ENCODE data around the gene ATP1B3. TPM values are rescaled to one million over a fixed set of nuclear protein-coding genes. Genes with fewer than 3 reads are reported as not detected.
A peak's percentile ranks its signal among the peaks of the same experiment; 100 is the strongest.

Gene ATP1B3
- total RNA-seq, 4 donors from 2014 or later = 120 to 161 (median 140) TPM

DNA sequence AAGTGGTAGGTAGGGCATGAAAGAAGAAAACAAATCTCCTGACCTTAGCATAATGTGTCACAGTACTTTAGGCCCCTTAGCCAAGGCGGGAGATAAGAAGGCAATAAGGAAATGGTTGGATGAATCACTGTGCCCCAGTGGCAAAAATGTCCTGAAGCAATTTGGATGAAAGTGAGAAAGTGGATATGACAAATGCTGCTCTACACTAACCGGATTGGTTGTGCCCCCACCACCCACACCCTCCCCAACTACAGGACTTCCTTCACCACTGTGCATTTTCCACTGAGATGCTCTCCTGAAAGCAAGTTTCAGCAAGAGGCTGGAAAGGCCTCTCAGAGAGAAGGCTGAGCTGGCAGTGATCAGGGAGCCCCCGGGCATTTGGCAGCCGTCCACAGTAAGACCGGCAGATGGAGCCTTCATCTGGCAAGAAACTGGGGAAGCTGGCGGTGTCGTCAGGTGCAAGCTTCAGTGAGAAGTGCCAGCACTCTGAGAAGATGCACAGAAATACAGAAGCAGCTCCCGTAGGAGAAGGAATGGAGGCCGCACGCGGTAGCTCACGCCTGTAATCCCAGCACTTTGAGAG lies 63.8 kb downstream of the ATP1B3 start:
- DNase-seq (ENCODE audit: low spot score in 2 of 2) = peak; percentile 82 to 95
- TF ChIP-seq POLR2A (IDR thresholded peaks at IDR 0.05) = no peak
- TF ChIP-seq, protein P1, sequence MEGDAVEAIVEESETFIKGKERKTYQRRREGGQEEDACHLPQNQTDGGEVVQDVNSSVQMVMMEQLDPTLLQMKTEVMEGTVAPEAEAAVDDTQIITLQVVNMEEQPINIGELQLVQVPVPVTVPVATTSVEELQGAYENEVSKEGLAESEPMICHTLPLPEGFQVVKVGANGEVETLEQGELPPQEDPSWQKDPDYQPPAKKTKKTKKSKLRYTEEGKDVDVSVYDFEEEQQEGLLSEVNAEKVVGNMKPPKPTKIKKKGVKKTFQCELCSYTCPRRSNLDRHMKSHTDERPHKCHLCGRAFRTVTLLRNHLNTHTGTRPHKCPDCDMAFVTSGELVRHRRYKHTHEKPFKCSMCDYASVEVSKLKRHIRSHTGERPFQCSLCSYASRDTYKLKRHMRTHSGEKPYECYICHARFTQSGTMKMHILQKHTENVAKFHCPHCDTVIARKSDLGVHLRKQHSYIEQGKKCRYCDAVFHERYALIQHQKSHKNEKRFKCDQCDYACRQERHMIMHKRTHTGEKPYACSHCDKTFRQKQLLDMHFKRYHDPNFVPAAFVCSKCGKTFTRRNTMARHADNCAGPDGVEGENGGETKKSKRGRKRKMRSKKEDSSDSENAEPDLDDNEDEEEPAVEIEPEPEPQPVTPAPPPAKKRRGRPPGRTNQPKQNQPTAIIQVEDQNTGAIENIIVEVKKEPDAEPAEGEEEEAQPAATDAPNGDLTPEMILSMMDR (IDR thresholded peaks at IDR 0.05) = no peak
- H3K4me3 ChIP-seq (ENCODE audit: low read depth, poor library complexity, severe bottlenecking) = no peak overlapping the region
- intact Hi-C loops (cut with DNase I; ENCODE audit: low total_unique reads) = no loop called here
- WGBS, 2 donors = 16 to 36% methylated on average over 12 of the region's 12 CpGs

DNA sequence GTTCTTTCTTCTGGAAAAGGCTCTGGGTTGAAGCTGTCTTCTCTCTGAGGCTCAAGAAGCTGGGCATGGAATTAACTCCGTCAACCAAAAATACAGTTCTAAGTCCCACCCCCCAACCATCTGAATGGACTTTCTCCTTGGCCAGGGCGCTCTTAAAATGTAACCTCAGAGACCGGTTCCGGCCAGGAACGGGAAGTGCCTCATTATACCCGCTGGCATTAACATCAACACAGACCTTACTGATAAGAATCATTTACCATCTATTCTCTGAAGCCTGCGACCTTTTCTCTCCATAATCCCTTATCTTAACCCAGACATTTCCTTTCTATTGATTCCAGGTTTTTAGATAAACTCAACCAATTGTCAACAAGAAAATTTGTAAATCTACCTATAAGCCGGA lies 64.7 kb downstream of the ATP1B3 start:
- no peak for TF ChIP-seq POLR2A (IDR thresholded peaks at IDR 0.05)
- TF ChIP-seq, protein P1 (IDR thresholded peaks at IDR 0.05) = no peak
- peak in 1 of 2 donors; percentile 56 for DNase-seq (ENCODE audit: low spot score in 2 of 2)

DNA sequence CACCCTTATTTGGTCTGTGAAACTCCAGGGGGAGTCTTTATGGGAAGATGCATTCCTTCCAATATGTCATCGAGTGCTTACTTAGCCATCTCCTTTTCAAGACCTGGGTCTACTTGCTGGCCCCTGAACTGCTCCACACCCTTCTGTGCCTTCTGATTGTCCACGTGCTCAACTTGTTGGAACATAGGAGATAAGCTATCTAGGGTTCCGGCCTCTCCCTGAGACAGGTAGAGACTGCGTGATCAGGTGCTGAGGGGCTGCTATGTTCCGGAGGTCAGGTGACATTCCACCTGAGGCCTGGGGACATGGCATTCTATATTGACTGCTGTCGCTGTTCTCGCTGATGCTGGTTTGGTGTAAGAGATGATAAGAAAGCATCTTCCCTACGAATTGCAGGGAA lies 65.6 kb downstream of the ATP1B3 start:
- intact Hi-C loops (cut with DNase I; ENCODE audit: low total_unique reads) = no loop called here
- no peak overlapping the region for H3K4me3 ChIP-seq (ENCODE audit: low read depth, poor library complexity, severe bottlenecking)
- no peak for TF ChIP-seq POLR2A (IDR thresholded peaks at IDR 0.05)
- TF ChIP-seq, protein P1 (IDR thresholded peaks at IDR 0.05) = no peak
- WGBS, 2 donors = 88 to 89% methylated on average over 8 of the region's 8 CpGs
- peak in 1 of 2 donors; percentile 45 for DNase-seq (ENCODE audit: low spot score in 2 of 2)

More for the DNA sequence above, 64.7 kb downstream of the ATP1B3 start:
- no peak overlapping the region for H3K4me3 ChIP-seq (ENCODE audit: low read depth, poor library complexity, severe bottlenecking)
- intact Hi-C loops (cut with DNase I; ENCODE audit: low total_unique reads) = no loop called here
- 41 to 44% methylated on average over 8 of the region's 8 CpGs for WGBS, 2 donors

DNA sequence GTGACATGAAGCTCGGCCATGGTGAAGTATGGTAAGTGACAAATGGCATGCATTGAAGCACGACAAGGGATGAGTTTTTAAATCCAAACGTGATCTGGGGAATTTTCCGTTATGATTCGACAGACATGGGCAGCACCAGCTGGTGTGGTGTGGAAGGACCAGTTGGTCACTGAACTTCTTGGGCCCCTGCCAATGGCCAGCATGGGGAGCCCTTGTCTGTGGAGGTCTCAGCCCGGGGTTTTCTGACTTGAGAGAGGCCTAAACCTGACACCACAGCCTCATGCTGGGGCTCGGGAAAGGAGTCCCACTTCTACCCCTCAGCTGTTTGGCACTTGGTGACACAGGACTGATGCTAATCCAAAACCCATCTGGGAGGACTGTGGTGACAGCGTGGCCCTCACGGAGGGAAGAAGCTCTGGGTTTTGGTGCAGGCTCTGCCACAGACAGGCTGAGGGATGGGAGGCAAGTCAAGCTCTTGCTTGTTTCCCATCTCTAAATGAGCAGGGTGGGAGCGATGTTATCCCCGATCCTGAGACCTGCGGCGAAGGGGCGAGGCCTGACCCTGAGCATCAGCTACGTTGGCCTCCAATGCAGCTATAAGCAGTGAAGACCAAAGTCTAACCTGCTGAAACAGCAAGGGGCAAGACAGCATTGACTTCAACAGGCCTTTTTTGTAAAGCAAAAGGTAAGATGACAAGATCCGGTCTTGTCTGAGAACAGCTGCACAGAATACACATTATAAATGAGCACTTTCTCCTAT lies 69.5 kb downstream of the ATP1B3 start:
- 91 to 93% methylated on average over 15 to 16 of the region's 16 CpGs for WGBS, 2 donors
- no peak for TF ChIP-seq POLR2A (IDR thresholded peaks at IDR 0.05)
- TF ChIP-seq, protein P1 (IDR thresholded peaks at IDR 0.05) = no peak
- peak in 1 of 2 donors; percentile 63 for DNase-seq (ENCODE audit: low spot score in 2 of 2)
- intact Hi-C loops (cut with DNase I; ENCODE audit: low total_unique reads) = no loop called here
- H3K4me3 ChIP-seq (ENCODE audit: low read depth, poor library complexity, severe bottlenecking) = no peak overlapping the region

DNA sequence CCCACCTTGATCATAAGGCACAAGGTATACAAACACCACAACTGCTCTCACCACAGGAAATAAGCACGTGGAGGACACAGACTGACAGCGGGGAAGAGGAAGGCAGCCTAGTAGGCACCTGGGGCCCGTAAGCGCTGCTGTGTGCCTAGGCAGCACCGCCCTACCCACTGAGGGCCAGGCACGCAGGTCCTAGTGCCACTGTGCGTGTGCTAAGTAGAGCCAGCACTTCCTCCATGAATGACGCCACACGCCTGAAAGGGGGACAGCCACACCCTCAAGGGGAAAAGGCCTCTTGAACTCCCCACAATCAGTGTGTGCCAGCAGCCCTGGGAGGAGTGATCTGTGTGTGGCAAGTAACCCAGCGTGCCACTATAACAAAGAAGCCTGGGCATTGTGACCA lies 73.0 kb downstream of the ATP1B3 start:
- WGBS, 2 donors = 95 to 96% methylated on average over 10 of the region's 10 CpGs
- TF ChIP-seq, protein P1 (IDR thresholded peaks at IDR 0.05) = no peak
- TF ChIP-seq POLR2A (IDR thresholded peaks at IDR 0.05) = no peak
- H3K4me3 ChIP-seq (ENCODE audit: low read depth, poor library complexity, severe bottlenecking) = no peak overlapping the region
- intact Hi-C loops (cut with DNase I; ENCODE audit: low total_unique reads) = no loop called here
- peak in 1 of 2 donors; percentile 56 for DNase-seq (ENCODE audit: low spot score in 2 of 2)

Measured in lower leg skin (tissue), 4 donors.